ENCODE data around the gene MACROD2.

MACROD2 gene

DNA sequence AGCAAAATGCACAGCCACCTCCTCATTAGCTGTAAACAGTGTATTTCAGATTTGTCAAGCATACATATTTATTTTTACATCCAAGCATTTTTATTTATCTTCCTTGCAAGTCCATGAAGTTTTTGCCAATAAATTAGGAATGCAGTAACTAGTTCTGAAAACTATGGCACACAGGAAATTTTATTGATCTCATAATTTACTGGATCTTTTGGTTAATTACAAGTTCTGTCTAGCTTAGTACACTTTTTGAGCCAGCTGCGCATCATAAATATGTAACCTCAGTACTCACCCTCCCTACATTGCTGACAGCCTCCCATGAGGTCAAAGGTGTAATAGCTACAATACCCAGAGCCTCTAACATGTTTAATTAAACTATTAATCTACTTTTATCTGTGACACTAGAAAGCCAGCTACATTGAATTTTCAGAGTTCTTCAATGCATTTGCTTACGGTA is 1679.8 kb downstream of the MACROD2 start:
- DNase-seq = no peak

DNA sequence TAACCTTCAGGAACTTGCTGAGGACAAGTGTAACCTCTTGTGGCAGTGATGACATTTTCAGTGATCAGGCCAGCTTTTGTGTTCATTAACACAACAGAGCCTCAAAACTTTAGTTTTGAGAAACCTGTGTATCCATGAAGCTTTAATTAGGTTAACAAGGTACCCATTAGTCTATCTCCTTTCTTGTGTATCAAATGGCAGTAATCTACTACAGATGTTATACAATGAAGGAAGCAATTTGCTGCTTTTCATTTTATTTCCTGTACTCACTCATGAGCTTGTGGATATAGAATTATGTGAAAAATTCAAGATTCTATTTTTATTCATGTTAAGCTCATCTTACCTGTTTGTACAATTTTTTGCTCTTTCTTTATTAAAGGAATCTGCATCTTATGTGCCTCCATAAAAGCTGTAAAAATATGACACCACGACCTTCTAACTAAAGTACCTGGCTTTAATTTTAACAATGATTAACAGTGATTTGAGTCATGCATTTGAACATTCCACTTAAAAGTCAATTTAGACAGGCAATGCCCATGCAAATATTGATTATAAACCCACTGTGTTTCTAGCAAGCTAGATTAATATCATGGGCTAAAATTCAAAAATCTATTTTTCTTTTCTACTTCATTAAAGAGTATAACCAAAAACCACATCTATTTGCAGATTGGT is 1680.6 kb downstream of the MACROD2 start:
- no peak for DNase-seq

DNA sequence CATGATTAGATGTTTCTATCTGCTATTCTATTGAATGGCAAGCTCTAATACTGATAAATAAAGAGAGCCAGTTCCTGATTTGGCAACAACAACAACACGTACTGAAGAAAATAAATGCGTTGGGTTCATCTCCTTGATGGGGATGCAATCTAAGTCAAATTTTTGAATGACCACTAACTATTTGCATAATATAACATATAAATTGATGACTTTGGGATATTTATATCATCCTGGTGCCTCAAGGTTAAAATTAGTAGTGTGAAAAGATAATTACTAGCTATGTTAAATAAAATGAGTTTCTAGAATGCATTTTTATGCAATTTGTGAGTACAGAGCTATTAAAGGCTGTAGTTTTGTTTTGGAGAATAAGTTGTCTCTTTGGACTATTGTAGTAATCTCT is 1681.5 kb downstream of the MACROD2 start:
- DNase-seq = no peak

DNA sequence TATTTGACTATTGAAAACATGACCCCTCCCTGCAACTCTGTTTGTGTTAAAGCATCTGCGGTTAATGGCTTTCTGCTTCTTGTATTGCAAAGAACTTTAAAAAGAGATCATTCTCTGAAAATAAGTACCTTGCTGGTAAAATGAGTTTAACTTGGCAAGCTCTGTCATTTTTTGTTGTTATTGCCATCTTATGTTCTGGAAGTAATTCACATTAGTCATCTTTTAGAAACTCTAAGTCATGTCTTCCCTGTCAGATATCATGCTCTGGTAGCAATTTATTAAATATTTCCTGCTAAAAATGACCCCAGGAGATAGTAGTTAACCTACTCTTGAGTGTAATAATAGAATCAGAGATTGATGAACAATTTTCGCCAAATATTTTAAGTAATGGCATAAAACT is 1687.4 kb downstream of the MACROD2 start:
- DNase-seq = no peak

GRCh38 chr20:15692570-15692969 is 1697.3 kb downstream of the MACROD2 start:
- DNase-seq = no peak

DNA sequence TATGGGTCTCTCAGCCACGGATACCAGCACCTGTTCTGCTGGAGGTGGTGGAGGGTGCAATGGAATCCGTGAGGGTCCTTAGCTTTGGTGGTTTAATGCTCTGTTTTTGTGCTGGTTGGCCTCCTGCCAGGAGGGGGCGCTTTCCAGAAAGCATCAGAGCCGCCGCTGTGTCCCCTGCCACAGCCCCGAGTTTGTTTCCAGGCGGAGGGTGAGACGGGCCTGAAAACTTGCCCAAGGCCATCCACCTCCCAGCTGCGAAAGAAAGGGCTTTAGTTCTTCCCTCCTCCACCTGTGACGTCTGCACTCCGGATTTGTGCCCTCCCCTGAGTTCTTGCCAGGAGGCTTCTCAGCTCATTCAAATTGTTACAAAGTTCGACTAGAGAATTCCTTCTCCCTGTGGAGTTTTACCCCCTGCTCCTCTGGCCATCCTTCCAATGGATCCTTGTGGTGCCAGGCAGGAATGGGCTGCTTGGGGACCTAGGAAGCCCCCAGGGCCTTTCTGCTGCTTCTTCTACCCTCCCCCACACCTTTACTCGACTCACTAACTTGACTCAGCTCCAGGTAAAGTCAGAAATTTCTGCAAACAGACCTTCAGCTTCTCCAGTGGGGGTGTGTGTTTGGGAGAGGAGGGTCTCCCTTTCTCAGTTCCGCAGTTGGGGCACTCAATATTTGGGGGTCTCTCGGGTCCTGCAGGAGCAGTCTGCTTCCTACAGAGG is 1704.3 kb downstream of the MACROD2 start:
- DNase-seq = no peak

DNA sequence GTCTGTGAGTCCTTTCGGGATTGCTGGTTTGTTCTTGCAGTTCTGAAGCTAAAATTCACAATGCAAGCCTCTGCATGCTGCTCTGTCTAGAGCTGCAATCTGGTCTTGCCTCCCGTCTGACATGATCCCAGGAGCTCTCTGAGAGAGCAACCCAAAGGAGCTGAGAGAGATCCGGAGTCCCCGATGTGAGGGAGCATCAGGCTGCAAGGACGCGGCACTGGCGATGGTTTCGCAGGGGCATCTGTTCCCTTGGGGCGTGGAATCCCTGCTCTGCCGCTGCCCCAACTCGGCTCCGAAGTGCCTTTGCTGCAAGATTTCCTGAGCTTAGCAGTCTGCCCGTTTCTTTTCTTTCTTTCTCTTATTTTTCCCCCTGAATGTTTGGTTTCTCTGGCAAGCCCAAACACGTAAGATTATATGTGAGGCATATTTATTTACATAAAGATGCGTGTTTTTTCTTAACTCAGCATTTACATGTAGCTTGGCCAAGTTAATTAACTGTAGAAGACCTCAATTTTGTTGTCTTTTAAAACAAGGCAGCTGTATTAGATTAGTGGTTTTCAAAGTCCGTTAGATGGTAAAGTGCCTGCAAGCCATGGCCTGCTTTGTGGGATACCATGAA is 1704.9 kb downstream of the MACROD2 start:
- DNase-seq = no peak

GRCh38 chr20:15702161-15702560 is 1706.8 kb downstream of the MACROD2 start:
- no peak for DNase-seq

- no peak for DNase-seq
Observed at GRCh38 chr20:15703171-15703911, 1708.0 kb downstream of the MACROD2 start.

DNA sequence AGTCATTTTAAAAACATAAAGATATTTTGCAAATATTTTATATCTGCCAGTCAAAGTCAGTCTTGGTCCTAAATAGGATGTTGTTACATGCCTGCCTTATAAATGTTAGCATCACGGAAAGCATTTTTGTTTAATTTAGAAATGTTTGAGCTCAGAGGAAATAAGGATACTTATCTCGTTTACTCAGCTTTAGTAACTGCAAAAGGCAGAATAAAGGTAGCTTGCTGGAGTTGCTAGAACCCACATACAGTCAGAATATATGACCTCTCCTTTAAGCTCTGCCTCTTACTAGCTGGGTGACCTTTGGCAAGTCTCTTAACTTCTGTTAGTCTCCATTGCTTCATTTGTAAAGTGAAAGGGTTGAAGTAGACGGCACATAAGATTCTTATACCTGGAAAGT is 1710.7 kb downstream of the MACROD2 start:
- no peak for DNase-seq

- no peak for DNase-seq
Observed at GRCh38 chr20:15706719-15707118, 1711.4 kb downstream of the MACROD2 start.

DNA sequence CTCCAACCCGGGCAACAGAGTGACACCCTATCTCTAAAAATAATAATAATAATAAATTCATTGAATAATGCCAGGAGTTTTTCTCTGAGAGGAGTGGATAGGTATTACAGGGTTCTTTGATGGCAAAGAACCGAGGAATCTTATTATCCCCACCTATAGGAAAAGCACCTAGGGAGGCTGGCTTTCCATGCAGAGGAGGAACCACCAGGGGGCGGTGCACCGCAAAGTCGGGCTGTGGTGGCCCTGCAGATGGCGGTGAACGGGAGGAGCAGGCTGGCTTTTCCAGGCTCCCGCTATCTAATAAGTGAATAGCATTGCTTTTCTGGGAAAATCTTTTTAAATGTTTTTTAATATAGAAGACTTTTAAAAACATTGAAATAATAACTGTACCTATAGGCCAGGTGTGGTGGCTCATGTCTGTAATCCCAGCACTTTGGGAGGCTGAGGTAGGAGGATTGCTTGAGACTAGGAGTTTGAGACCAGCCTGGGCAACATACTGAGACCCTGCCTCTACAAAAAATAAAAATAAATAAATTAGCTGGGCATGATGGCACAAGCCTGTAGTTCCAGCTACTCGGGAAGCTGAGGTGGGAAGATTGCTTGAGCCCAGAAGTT is 1713.8 kb downstream of the MACROD2 start:
- DNase-seq = no peak

GRCh38 chr20:15710636-15711035 is 1715.3 kb downstream of the MACROD2 start:
- DNase-seq = no peak

- no peak for DNase-seq
Observed at GRCh38 chr20:15711177-15711576, 1715.9 kb downstream of the MACROD2 start.

DNA sequence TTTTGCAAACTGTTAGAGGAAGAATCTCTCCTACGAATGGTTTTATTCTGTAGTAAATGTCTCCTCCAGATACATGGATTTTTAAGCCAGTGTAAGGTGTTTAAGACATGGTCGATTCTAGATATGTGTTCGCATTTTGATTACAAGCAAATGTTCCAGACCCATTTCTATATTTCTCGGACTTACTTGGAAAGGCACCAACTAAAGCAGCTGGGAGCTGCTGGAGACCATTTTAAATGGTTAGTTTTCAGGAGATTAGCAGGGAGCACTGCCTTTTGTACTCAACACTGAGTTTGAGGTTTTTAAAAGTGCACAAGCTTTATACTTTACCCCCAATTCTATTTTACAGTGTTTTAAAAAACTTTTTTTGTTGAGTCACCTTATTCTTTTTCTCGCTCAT is 1720.9 kb downstream of the MACROD2 start:
- DNase-seq = no peak

DNA sequence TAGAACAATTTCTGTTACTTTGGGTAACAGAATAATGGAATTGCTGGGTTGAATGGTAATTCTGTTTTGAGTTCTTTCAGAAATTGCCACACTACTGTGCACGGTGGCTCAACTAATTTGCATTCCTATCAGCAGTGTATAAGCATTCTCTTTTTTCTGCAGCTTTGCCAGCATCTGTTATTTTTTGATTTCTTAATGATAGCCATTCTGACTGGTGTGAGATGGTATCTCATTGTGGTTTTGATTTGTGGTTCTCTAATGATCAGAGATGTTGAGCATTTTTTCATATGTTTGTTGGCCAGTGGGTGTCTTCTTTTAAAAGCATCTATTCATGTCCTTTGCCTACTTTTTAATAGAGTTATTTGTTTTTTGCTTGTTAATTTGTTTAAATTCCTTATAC is 1731.1 kb downstream of the MACROD2 start:
- DNase-seq = no peak

DNA sequence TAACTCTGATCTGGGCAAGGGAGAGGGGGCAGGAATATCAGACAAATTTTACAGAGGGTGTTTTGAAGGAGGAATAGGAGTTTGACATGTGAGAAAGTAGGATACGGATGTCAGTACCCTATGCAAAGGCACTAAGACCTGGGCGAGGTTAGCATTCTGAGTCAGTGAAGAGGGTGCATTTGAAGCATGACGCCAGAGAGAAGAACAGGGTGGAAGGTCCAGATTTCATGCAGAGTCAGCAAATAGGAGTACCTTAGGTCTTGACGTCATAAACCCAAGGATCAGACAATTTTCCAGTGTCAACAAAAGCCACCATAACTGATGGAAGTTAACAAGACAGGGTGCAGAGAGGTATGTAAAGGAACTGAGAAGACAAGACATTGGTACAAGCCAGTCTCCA is 1738.7 kb downstream of the MACROD2 start:
- no peak for DNase-seq

GRCh38 chr20:15739035-15739434 is 1743.7 kb downstream of the MACROD2 start:
- no peak for DNase-seq

GRCh38 chr20:15740046-15740775 is 1744.9 kb downstream of the MACROD2 start:
- DNase-seq = no peak

GRCh38 chr20:15742087-15742486 is 1746.8 kb downstream of the MACROD2 start:
- DNase-seq = no peak

DNA sequence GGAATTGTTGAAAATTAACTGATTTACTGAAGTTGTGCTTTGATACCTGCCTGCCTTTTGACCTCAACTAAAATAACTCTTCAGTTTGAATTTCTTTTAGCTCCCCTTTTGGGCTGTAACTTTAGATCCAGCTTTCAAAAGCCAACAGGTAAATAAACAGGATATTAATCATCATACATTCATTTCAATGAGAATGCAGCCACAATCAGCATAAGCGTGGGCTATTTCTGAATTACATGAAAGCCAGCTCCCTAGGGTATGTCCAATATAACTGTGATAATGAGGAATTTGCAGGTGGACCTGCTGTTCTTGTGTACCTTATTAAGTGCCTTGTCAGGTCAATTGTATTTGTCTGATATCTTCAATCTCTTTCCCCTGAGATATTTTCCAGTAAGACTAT is 1747.3 kb downstream of the MACROD2 start:
- no peak for DNase-seq

DNA sequence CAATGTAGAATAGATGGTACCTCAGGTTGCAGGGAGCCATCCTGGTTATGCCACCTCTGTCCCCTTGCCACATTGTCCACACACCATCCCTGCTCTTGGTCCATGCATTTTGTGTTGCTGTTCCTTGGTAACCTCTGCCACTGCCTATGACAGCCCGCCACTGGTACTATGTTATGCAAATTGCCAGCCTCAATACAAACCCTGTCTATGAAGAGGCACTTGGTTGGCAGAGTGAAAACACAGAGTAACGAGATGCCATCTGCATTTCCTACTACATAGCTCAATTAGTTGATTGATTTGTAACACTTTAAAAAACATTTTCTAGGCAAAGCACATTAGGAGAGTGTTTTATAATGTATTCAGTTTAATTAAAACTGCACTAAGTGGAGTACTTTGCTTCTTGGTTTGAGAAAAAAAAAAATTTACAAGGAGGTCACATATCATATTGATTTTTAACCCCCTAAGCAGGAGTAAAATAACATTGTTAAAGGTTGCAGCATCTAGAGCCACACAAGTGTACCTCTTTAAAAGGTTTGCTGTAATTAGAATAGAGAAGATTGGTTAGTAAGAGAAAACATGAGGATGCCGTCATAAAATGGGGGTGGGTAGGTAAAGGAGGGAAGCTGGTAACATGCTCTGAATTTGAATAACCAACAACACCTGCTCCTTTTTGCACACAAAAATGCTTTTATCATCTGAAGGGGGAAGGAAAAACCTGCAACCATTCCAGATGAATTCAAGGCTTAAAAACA is 1760.9 kb downstream of the MACROD2 start:
- DNase-seq = no peak
